GM21526 (cell line): ENCODE data around the gene PASK.
"Not testable (repeated sequence)": the region's sequence is repeated elsewhere in the genome, so short reads cannot be mapped to it uniquely, and the experiment has no call there.

Experiments
- ATAC-seq: cut with Tn5 transposase; IDR thresholded peaks from one replicate; pipeline ENCODE4 v1.9.1; 2021; ENCODE audit warnings: moderate library complexity; ENCODE audit not compliant: unreplicated experiment, low FRiP score

Gene PASK

GRCh38 chr2:241109210-241110088 is 39.8 kb downstream of the PASK start:
- ATAC-seq, result no peak

GRCh38 chr2:241108271-241109209 is 40.7 kb downstream of the PASK start:
- no peak for ATAC-seq

- ATAC-seq, result no peak
Observed at GRCh38 chr2:241107031-241107783, 42.1 kb downstream of the PASK start.

- ATAC-seq, result no peak
Observed at GRCh38 chr2:241105641-241106040, 43.6 kb downstream of the PASK start.

GRCh38 chr2:241104611-241105010 is 44.7 kb downstream of the PASK start:
- not testable (repeated sequence) for ATAC-seq

- no peak for ATAC-seq
Observed at GRCh38 chr2:241103176-241103595, 46.1 kb downstream of the PASK start.

GRCh38 chr2:241102239-241102803 is 47.0 kb downstream of the PASK start, which contains the start of gene MTERF4:
MTERF4 (minus strand) TSS chr2:241102287; CDS start chr2:241102273, 14 bp downstream.
- ATAC-seq, result peak; percentile 82

- no peak for ATAC-seq
Observed at GRCh38 chr2:241099246-241099645, 50.0 kb downstream of the PASK start.

- ATAC-seq, result no peak
Observed at GRCh38 chr2:241096979-241097378, 52.3 kb downstream of the PASK start.

GRCh38 chr2:241095594-241096290 is 53.5 kb downstream of the PASK start:
- no peak for ATAC-seq

- no peak for ATAC-seq
Observed at GRCh38 chr2:241094924-241095420, 54.3 kb downstream of the PASK start.

- no peak for ATAC-seq
Observed at GRCh38 chr2:241094172-241094571, 55.1 kb downstream of the PASK start.

- not testable (repeated sequence) for ATAC-seq
Observed at GRCh38 chr2:241093133-241093781, 56.0 kb downstream of the PASK start.

- no peak for ATAC-seq
Observed at GRCh38 chr2:241092677-241093076, 56.6 kb downstream of the PASK start.

GRCh38 chr2:241091734-241092445 is 57.4 kb downstream of the PASK start:
- no peak for ATAC-seq

- ATAC-seq, result no peak
Observed at GRCh38 chr2:241091201-241091600, 58.1 kb downstream of the PASK start.

- no peak for ATAC-seq
Observed at GRCh38 chr2:241088791-241089732, 60.2 kb downstream of the PASK start.
